Vagina (tissue), 2 donors: Measurements from ENCODE around the gene HORMAD2.

Experiments used
- POLR2A ChIP-seq, 2 donors: fragments of 450-650 bp; IDR thresholded peaks; one replicate each; pipeline ENCODE4 v1.6.1; 2017; ENCODE audit warnings: antibody characterized with exemption in 2 of 2, mild to moderate bottlenecking in 2 of 2, moderate library complexity in 2 of 2
- TF ChIP-seq, protein P1 (sequence below), 3 experiments: fragments of 450-650 bp in 2 of 3; fragments of 200-600 bp in 1 of 3; sonication (generic) in 1 of 3; IDR thresholded peaks; one replicate each; pipeline ENCODE4 v1.5.1; 2017 to 2019; ENCODE audit warnings: antibody characterized with exemption in 3 of 3, mild to moderate bottlenecking in 2 of 3, moderate library complexity in 2 of 3

DNA sequence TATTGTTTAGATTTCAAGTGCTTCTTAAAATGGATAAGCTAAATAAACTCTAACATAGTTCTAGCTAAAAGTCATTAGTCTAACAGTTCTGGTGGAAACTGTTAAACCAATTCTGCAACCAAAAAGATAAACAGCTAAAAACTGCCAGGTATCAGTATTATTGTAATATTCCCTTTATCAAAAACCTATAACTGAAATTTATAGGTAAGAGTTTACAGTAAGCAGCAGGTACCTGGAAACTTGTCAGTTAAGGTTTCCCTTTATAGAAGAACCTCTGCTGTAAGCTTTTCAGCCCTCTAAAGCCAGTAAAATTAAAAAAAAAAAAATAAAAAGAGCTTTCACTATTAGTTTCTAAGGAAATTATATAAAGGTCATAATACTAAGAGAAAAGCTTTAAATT, 105.3 kb downstream of the HORMAD2 start:
- TF ChIP-seq, protein P1, sequence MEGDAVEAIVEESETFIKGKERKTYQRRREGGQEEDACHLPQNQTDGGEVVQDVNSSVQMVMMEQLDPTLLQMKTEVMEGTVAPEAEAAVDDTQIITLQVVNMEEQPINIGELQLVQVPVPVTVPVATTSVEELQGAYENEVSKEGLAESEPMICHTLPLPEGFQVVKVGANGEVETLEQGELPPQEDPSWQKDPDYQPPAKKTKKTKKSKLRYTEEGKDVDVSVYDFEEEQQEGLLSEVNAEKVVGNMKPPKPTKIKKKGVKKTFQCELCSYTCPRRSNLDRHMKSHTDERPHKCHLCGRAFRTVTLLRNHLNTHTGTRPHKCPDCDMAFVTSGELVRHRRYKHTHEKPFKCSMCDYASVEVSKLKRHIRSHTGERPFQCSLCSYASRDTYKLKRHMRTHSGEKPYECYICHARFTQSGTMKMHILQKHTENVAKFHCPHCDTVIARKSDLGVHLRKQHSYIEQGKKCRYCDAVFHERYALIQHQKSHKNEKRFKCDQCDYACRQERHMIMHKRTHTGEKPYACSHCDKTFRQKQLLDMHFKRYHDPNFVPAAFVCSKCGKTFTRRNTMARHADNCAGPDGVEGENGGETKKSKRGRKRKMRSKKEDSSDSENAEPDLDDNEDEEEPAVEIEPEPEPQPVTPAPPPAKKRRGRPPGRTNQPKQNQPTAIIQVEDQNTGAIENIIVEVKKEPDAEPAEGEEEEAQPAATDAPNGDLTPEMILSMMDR (IDR thresholded peaks at IDR 0.05), result no peak
- TF ChIP-seq POLR2A (IDR thresholded peaks at IDR 0.05), result no peak
